ENCODE measurements around the gene SKOR1. TPM values are rescaled to one million over a fixed set of nuclear protein-coding genes. Genes with fewer than 3 reads are reported as not detected.

Gene SKOR1
- total RNA-seq, 1 experiment from 2014 or later = 0.13 TPM

DNA sequence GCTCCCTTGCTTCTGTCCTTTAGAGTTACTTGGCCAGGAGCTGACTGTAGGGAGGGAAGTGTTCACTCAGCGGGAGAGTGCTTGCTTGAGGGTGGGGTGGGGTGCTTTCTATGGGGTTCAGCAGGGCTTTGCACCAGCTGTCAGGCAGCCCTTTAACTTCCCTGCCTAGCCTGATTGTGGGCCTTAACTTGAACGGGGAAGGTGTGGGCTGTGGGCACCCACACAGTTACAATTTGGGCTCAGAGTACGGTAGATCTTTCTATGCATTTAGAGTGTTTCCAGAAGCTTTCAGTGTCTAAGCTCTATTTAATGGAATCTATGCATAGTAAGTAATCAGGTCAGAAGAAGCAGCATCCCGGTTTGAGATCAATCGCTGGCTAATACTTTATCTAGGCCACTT is 48.2 kb upstream of the SKOR1 start:
- no peaks in the 10 kb centered on the region for H3K27me3 ChIP-seq (ENCODE audit: insufficient read depth, low read depth)
- no peaks in the 10 kb centered on the region for H3K9me2 ChIP-seq (ENCODE audit: insufficient read depth)
- DNase-seq = no peak
- no peaks in the 10 kb centered on the region for H3K36me3 ChIP-seq (ENCODE audit: low read depth)
- H3F3A ChIP-seq (ENCODE audit: insufficient read depth, low read depth) = no peaks in the 10 kb centered on the region
- no peak overlapping the region for H3K4me2 ChIP-seq
- no peaks in the 10 kb centered on the region for H3K9me3 ChIP-seq (ENCODE audit: insufficient read depth, low read depth)
- TF ChIP-seq EZH2 (IDR thresholded peaks at IDR 0.05; ENCODE audit: low read depth) = no peak
- TF ChIP-seq, protein P1, sequence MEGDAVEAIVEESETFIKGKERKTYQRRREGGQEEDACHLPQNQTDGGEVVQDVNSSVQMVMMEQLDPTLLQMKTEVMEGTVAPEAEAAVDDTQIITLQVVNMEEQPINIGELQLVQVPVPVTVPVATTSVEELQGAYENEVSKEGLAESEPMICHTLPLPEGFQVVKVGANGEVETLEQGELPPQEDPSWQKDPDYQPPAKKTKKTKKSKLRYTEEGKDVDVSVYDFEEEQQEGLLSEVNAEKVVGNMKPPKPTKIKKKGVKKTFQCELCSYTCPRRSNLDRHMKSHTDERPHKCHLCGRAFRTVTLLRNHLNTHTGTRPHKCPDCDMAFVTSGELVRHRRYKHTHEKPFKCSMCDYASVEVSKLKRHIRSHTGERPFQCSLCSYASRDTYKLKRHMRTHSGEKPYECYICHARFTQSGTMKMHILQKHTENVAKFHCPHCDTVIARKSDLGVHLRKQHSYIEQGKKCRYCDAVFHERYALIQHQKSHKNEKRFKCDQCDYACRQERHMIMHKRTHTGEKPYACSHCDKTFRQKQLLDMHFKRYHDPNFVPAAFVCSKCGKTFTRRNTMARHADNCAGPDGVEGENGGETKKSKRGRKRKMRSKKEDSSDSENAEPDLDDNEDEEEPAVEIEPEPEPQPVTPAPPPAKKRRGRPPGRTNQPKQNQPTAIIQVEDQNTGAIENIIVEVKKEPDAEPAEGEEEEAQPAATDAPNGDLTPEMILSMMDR (conservative IDR thresholded peaks at IDR 0.05) = no peak
- no peaks in the 10 kb centered on the region for H4K20me1 ChIP-seq (ENCODE audit: insufficient read depth)
- ChIA-PET POLR2A (ENCODE audit: unreplicated experiment) (no interaction called here), CTCF (interaction anchor here (0.6 kb wide), 1 partner anchor 379 kb away, joined by 3 read pairs; no protein-coding TSS in a partner anchor)
- no peak overlapping the region for H2AFZ ChIP-seq
- BruUV-seq (replicated peaks) = no TSS peak
- H3K27ac ChIP-seq = no peak overlapping the region
- no peaks in the 10 kb centered on the region for H3K79me2 ChIP-seq (ENCODE audit: low read depth)
- no peak overlapping the region for H3K4me3 ChIP-seq
- intact Hi-C loops (cut with micrococcal nuclease; ENCODE audit: unreplicated experiment) = no loop called here
- H3K4me1 ChIP-seq (replicated peaks; ENCODE audit: insufficient read depth) = no peaks in the 10 kb centered on the region

DNA sequence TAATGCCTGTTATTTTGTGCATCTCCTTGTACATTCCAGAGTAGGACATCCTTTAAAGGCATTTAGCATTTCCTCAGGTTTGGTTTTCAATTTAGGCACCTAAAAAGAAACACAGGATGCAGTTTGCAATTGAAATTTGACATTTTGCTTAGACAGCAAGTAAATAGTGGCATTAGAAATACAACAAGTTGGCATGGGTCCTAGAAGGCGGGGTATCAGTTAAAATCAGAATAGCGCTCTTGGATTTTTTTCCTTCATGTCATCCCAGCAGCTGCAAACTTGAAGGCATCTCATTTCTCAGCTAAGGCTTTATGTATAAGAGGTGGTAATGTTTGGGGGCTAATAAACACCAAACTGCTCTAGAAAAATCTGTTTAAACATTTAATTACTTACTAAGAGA is 47.5 kb upstream of the SKOR1 start:
- Histone ChIP-seq H2AFZ (no peak overlapping the region), H3K9me2 (ENCODE audit: insufficient read depth) (no peaks in the 10 kb centered on the region), H3K27ac (no peak overlapping the region), H3K36me3 (ENCODE audit: low read depth) (no peaks in the 10 kb centered on the region), H4K20me1 (ENCODE audit: insufficient read depth) (no peaks in the 10 kb centered on the region), H3K4me1 (replicated peaks; ENCODE audit: insufficient read depth) (no peaks in the 10 kb centered on the region), H3K4me2 (no peak overlapping the region), H3K27me3 (ENCODE audit: insufficient read depth, low read depth) (no peaks in the 10 kb centered on the region), H3K9me3 (ENCODE audit: insufficient read depth, low read depth) (no peaks in the 10 kb centered on the region), H3F3A (ENCODE audit: insufficient read depth, low read depth) (no peaks in the 10 kb centered on the region), H3K4me3 (no peak overlapping the region), H3K79me2 (ENCODE audit: low read depth) (no peaks in the 10 kb centered on the region)
- ChIA-PET CTCF (no interaction called here), POLR2A (ENCODE audit: unreplicated experiment) (no interaction called here)
- intact Hi-C loops (cut with micrococcal nuclease; ENCODE audit: unreplicated experiment) = no loop called here
- DNase-seq = no peak
- no TSS peak for BruUV-seq (replicated peaks)
- TF ChIP-seq, protein P1 (conservative IDR thresholded peaks at IDR 0.05) = no peak
- TF ChIP-seq EZH2 (IDR thresholded peaks at IDR 0.05; ENCODE audit: low read depth) = no peak

DNA sequence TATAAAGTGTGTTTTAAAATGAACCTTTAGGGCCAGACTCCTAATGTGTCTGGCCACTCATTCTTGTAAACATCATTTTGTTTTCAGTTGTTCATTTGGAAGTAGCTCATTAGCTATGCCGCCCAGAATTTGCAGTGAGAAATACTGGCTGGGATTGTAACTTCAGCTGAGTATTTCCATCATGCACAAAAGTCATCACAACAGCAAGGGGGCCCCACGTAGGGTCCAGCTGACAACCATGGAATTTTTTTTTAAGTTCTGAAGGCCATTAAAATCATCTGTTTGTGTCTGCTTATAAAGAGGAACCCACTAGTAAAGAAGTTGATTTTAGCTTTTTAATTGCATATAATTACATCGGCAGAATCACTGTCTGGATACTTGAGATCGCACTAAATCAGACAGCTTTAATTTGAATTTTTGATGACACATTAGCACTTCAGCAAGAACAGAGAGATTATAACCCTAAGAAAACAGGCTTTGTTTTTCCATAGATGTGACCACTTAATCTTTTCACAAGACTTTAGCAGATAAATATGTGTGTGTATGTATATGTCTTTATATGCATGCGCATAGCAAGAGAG is 46.3 kb upstream of the SKOR1 start:
- no peaks in the 10 kb centered on the region for H3K36me3 ChIP-seq (ENCODE audit: low read depth)
- intact Hi-C loops (cut with micrococcal nuclease; ENCODE audit: unreplicated experiment) = no loop called here
- H3K27me3 ChIP-seq (ENCODE audit: insufficient read depth, low read depth) = no peaks in the 10 kb centered on the region
- no peak overlapping the region for H3K4me2 ChIP-seq
- no peaks in the 10 kb centered on the region for H3K9me2 ChIP-seq (ENCODE audit: insufficient read depth)
- no peak overlapping the region for H3K4me3 ChIP-seq
- H3K4me1 ChIP-seq (replicated peaks; ENCODE audit: insufficient read depth) = no peaks in the 10 kb centered on the region
- TF ChIP-seq, protein P1 (conservative IDR thresholded peaks at IDR 0.05) = no peak
- no peak for TF ChIP-seq EZH2 (IDR thresholded peaks at IDR 0.05; ENCODE audit: low read depth)
- no peak overlapping the region for H2AFZ ChIP-seq
- POLR2A ChIA-PET (ENCODE audit: unreplicated experiment) = interaction anchor here (0.7 kb wide), 1 partner anchor 1304 kb away, joined by 3 read pairs; no protein-coding TSS in a partner anchor
- H3K79me2 ChIP-seq (ENCODE audit: low read depth) = no peaks in the 10 kb centered on the region
- H3K9me3 ChIP-seq (ENCODE audit: insufficient read depth, low read depth) = no peaks in the 10 kb centered on the region
- CTCF ChIA-PET = no interaction called here
- no peak overlapping the region for H3K27ac ChIP-seq
- no TSS peak for BruUV-seq (replicated peaks)
- no peak for DNase-seq
- H3F3A ChIP-seq (ENCODE audit: insufficient read depth, low read depth) = no peaks in the 10 kb centered on the region
- H4K20me1 ChIP-seq (ENCODE audit: insufficient read depth) = no peaks in the 10 kb centered on the region

All from PC-9 (cell line).